ENCODE measurements around the gene DPP9.
"Not testable (repeated sequence)": the region's sequence is repeated elsewhere in the genome, so short reads cannot be mapped to it uniquely, and the experiment has no call there.

DPP9 gene

GRCh38 chr19:4682417-4683200, 41.0 kb downstream of the DPP9 start:
- no peak for TF ChIP-seq ZFX (IDR thresholded peaks at IDR 0.05)
- TF ChIP-seq CTCF (conservative IDR thresholded peaks at IDR 0.05) = no peak
- no peak overlapping the region for H3K27ac ChIP-seq

DNA sequence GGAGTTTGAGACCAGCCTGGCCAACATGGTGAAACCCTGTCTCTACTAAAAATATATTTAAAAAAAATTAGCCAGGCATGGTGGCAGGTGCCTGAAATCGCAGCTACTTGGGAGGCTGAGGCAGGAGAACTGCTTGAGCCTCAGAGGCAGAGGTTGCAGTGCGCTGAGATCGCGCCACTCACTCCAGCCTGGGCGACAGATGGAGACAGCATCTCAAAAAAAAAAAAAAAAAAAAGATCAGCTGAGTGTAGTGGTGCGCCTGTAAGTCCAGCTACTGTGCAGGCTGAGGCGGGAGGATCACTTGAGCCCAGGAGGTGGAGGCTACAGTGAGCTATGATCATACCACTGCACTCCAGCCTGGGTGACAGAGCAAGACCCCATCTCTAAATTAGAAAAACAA, 43.6 kb downstream of the DPP9 start:
- not testable (repeated sequence) for H3K27ac ChIP-seq

GRCh38 chr19:4678881-4679790, 44.5 kb downstream of the DPP9 start:
- no peak overlapping the region for H3K27ac ChIP-seq
- TF ChIP-seq CTCF (conservative IDR thresholded peaks at IDR 0.05) = no peak

GRCh38 chr19:4676955-4677731, 46.5 kb downstream of the DPP9 start:
- no peak overlapping the region for H3K27ac ChIP-seq

GRCh38 chr19:4675346-4675745, 48.3 kb downstream of the DPP9 start:
- H3K27ac ChIP-seq = no peak overlapping the region
- TF ChIP-seq ZFX (IDR thresholded peaks at IDR 0.05) (no peak), CTCF (conservative IDR thresholded peaks at IDR 0.05) (no peak)

More at GRCh38 chr19:4676955-4677731, 46.5 kb downstream of the DPP9 start:
- TF ChIP-seq CTCF (conservative IDR thresholded peaks at IDR 0.05) (no peak; the same call in 1 of the 2 replicates), ZFX (IDR thresholded peaks at IDR 0.05) (no peak)

DNA sequence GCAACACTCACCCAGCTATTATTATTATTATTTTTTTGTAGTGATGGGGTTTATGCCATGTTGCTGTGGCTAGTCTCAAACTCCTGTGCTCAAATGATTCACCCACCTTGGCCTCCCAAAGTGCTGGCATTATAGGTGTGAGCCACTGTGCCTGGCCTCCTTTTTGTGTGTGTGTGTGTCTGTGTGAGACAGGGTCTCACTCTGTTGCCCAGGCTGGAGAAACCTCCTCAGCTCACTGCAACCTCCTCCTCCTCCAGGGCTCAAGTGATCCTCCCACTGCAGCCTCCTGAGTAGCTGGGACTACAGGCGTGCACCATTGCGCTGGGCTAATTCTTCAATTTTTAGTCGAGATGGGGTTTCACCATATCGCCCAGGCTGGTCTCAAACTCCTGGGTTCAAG, 49.9 kb downstream of the DPP9 start:
- no peak overlapping the region for H3K27ac ChIP-seq

More for the DNA sequence above, 49.9 kb downstream of the DPP9 start:
- TF ChIP-seq ZFX (IDR thresholded peaks at IDR 0.05) (no peak), CTCF (conservative IDR thresholded peaks at IDR 0.05) (no peak)
